Spinal cord (tissue), 10 donors: ENCODE data around the gene TNNI2. TPM values are rescaled to one million over a fixed set of nuclear protein-coding genes. Genes with fewer than 3 reads are reported as not detected.

Source experiments
- DNase-seq, 6 donors: peaks; one replicate each; pipeline versions ENCODE4 v3.0.0 to v3.0.0-alpha.2; 2013 to 2015; ENCODE audit warnings: low spot score in 6 of 6, low read depth in 4 of 6
- H3K27ac ChIP-seq: one replicate; pipeline ENCODE4 v1.5.1; 2013; ENCODE audit warnings: low read depth, low read length, control low read depth
- H3K27me3 ChIP-seq: one replicate; pipeline ENCODE4 v1.6.1; 2013; ENCODE audit warnings: low read length; ENCODE audit not compliant: control insufficient read depth, insufficient read depth
- H3K36me3 ChIP-seq: one replicate; pipeline ENCODE4 v1.6.1; 2013; ENCODE audit warnings: low read length; ENCODE audit not compliant: control insufficient read depth, insufficient read depth
- H3K4me1 ChIP-seq: one replicate; pipeline ENCODE4 v1.6.1; 2013; ENCODE audit warnings: low read length; ENCODE audit not compliant: control insufficient read depth, insufficient read depth
- H3K4me3 ChIP-seq: one replicate; pipeline ENCODE4 v1.5.1; 2013; ENCODE audit warnings: low read depth, low read length, control low read depth
- H3K9me3 ChIP-seq: one replicate; pipeline ENCODE4 v1.6.1; 2013; ENCODE audit warnings: low read length; ENCODE audit not compliant: control insufficient read depth, insufficient read depth
- WGBS: methylation state at CpG from one replicate; pipeline ENCODE4 v1.1.5; 2013; ENCODE audit warnings: missing lambda C conversion rate; ENCODE audit not compliant: insufficient coverage; 5-methylcytosine and 5-hydroxymethylcytosine counted together
- polyA plus RNA-seq, 2 donors: library from polyadenylated mRNA; unstranded; fragments of 120-200 nt; gene quantifications; one replicate each; pipeline ENCODE4 v1.2.1, GENCODE V29; 2013; ENCODE audit not compliant: insufficient read length in 2 of 2
- total RNA-seq, 2 donors: library from RNA; depleted of rRNA in 1 of 2; stranded (reverse); fragments of 120-200 nt in 1 of 2; fragments of >200 nt in 1 of 2; gene quantifications; one replicate each; pipeline versions ENCODE4 v1.2.3 to v1.2.4, GENCODE V29; 2013 to 2014
- donor health status: healthy.

TNNI2 gene
- total and polyA plus RNA-seq, 4 donors: 0.35 to 9.4 (median 1.4) TPM

GRCh38 chr11:1866776-1867175 is 28.0 kb downstream of the TNNI2 start:
- H3K36me3 ChIP-seq: no peaks in the 10 kb centered on the region
- peaks cover 14% of the 10 kb centered on the region for H3K27me3 ChIP-seq
- H3K4me1 ChIP-seq: peaks cover 33% of the 10 kb centered on the region
- H3K9me3 ChIP-seq: no peaks in the 10 kb centered on the region
- H3K4me3 ChIP-seq: no peak overlapping the region
- 84% methylated on average over 15 of the region's 15 CpGs for WGBS
- H3K27ac ChIP-seq: no peak overlapping the region
- DNase-seq: no peak

GRCh38 chr11:1867381-1867780 is 28.6 kb downstream of the TNNI2 start:
- no peak overlapping the region for H3K27ac ChIP-seq
- WGBS: 69% methylated on average over 5 of the region's 8 CpGs
- no peaks in the 10 kb centered on the region for H3K36me3 ChIP-seq
- no peak for DNase-seq
- H3K9me3 ChIP-seq: no peaks in the 10 kb centered on the region
- peaks cover 14% of the 10 kb centered on the region for H3K27me3 ChIP-seq
- peaks cover 33% of the 10 kb centered on the region for H3K4me1 ChIP-seq
- no peak overlapping the region for H3K4me3 ChIP-seq

- H3K27ac ChIP-seq: no peak overlapping the region
- DNase-seq: no peak
- peaks cover 37% of the 10 kb centered on the region for H3K4me1 ChIP-seq
- WGBS: 88% methylated on average over 13 of the region's 14 CpGs
- H3K4me3 ChIP-seq: no peak overlapping the region
- no peaks in the 10 kb centered on the region for H3K9me3 ChIP-seq
- H3K36me3 ChIP-seq: no peaks in the 10 kb centered on the region
- H3K27me3 ChIP-seq: peaks cover 14% of the 10 kb centered on the region
Observed at GRCh38 chr11:1868056-1868635, 29.4 kb downstream of the TNNI2 start.

- peaks cover 31% of the 10 kb centered on the region for H3K4me1 ChIP-seq
Observed at GRCh38 chr11:1868636-1869291, 30.0 kb downstream of the TNNI2 start.

GRCh38 chr11:1869427-1870325 is 30.9 kb downstream of the TNNI2 start:
- H3K27me3 ChIP-seq: peaks cover 14% of the 10 kb centered on the region

More at GRCh38 chr11:1868636-1869291, 30.0 kb downstream of the TNNI2 start:
- DNase-seq: no peak
- WGBS: 85% methylated on average over 25 of the region's 25 CpGs
- Histone ChIP-seq H3K27ac (no peak overlapping the region), H3K4me3 (no peak overlapping the region), H3K9me3 (no peaks in the 10 kb centered on the region), H3K27me3 (peaks cover 14% of the 10 kb centered on the region), H3K36me3 (no peaks in the 10 kb centered on the region)

GRCh38 chr11:1870326-1870696 is 31.5 kb downstream of the TNNI2 start:
- no peak overlapping the region for H3K4me3 ChIP-seq
- WGBS: 72% methylated on average over 11 of the region's 12 CpGs

More at GRCh38 chr11:1869427-1870325, 30.9 kb downstream of the TNNI2 start:
- no peak for DNase-seq
- H3K27ac ChIP-seq: no peak overlapping the region
- no peaks in the 10 kb centered on the region for H3K36me3 ChIP-seq
- 62% methylated on average over 31 of the region's 34 CpGs for WGBS
- H3K4me1 ChIP-seq: peaks cover 22% of the 10 kb centered on the region
- H3K9me3 ChIP-seq: no peaks in the 10 kb centered on the region
- H3K4me3 ChIP-seq: no peak overlapping the region

GRCh38 chr11:1870721-1871466 is 32.1 kb downstream of the TNNI2 start:
- WGBS: 33% methylated on average over 50 of the region's 50 CpGs
- Histone ChIP-seq H3K9me3 (no peaks in the 10 kb centered on the region), H3K27me3 (peaks cover 14% of the 10 kb centered on the region), H3K4me3 (no peak overlapping the region), H3K27ac (no peak overlapping the region), H3K36me3 (no peaks in the 10 kb centered on the region), H3K4me1 (peaks cover 14% of the 10 kb centered on the region)
- peak in 2 of 6 donors; percentile 46 to 56 for DNase-seq

More at GRCh38 chr11:1870326-1870696, 31.5 kb downstream of the TNNI2 start:
- no peaks in the 10 kb centered on the region for H3K36me3 ChIP-seq
- H3K27me3 ChIP-seq: peaks cover 14% of the 10 kb centered on the region
- no peaks in the 10 kb centered on the region for H3K9me3 ChIP-seq
- H3K27ac ChIP-seq: no peak overlapping the region
- DNase-seq: no peak
- peaks cover 16% of the 10 kb centered on the region for H3K4me1 ChIP-seq

- DNase-seq: no peak
- WGBS: 87% methylated on average over 13 of the region's 15 CpGs
- Histone ChIP-seq H3K36me3 (no peaks in the 10 kb centered on the region), H3K27me3 (peaks cover 14% of the 10 kb centered on the region), H3K4me3 (no peak overlapping the region), H3K27ac (no peak overlapping the region), H3K4me1 (peaks cover 21% of the 10 kb centered on the region), H3K9me3 (no peaks in the 10 kb centered on the region)
Observed at GRCh38 chr11:1871531-1871930, 32.8 kb downstream of the TNNI2 start.
